T-cell (primary cell): Measurements from ENCODE around the gene LRRTM4. TPM values are rescaled to one million over a fixed set of nuclear protein-coding genes. Genes with fewer than 3 reads are reported as not detected.

Experiments
- ATAC-seq, 4 experiments: fragments of 200-7000 bp in 3 of 4; fragments of 150-1000 bp in 1 of 4; cut with Tn5 transposase; replicated peaks in 1 of 4; 1 replicate in 3 of 4; 2 replicates in 1 of 4; pipeline ENCODE4 v1.10.0; 2021; ENCODE audit warnings: moderate library complexity in 3 of 4, mild to moderate bottlenecking in 2 of 4, moderate number of reproducible peaks in 1 of 4
- CTCF ChIA-PET, 2 donors: fragments of 300-600 bp; sonication (Branson Sonifier 250); formaldehyde crosslinking; loops; one replicate each; lab custom pipeline; 2022; ENCODE audit warnings: antibody characterized with exemption in 2 of 2; lab: Charles Lee
- POLR2A ChIA-PET, 2 donors: fragments of 300-600 bp; sonication (Branson Sonifier 250); formaldehyde crosslinking; loops; one replicate each; lab custom pipeline; 2022; ENCODE audit warnings: antibody characterized with exemption in 2 of 2; lab: Charles Lee
- DNase-seq, 35 experiments: peaks; one replicate each; pipeline versions ENCODE4 v3.0.0 to v3.0.0-alpha.2; 2013 to 2023
- H3K27ac ChIP-seq: one replicate; pipeline ENCODE4 v1.5.1; 2013; ENCODE audit warnings: low read length
- H3K27me3 ChIP-seq, 2 experiments: replicated peaks in 1 of 2; 1 replicate in 1 of 2; 2 replicates in 1 of 2; pipeline versions ENCODE4 v1.6.1 to v1.7.0; 2013; ENCODE audit warnings: low read length in 1 of 2, mixed read lengths in 1 of 2; ENCODE audit not compliant: control insufficient read depth in 2 of 2, insufficient read depth in 2 of 2; ENCODE audit errors: extremely low read depth in 1 of 2
- H3K36me3 ChIP-seq, 2 donors: 1 replicate in 1 of 2; 2 replicates in 1 of 2; pipeline versions ENCODE4 v1.6.1 to v1.7.0; 2013; ENCODE audit warnings: low read length in 1 of 2; ENCODE audit not compliant: control insufficient read depth in 2 of 2, insufficient read depth in 1 of 2; ENCODE audit errors: extremely low read depth in 1 of 2
- H3K4me1 ChIP-seq, 2 experiments: 1 replicate in 1 of 2; 2 replicates in 1 of 2; pipeline versions ENCODE4 v1.6.1 to v1.7.0; 2013; ENCODE audit warnings: low read length in 2 of 2, mixed read lengths in 1 of 2; ENCODE audit not compliant: insufficient read depth in 2 of 2, control insufficient read depth in 1 of 2; ENCODE audit errors: extremely low read depth in 1 of 2
- H3K4me3 ChIP-seq, 2 donors: 1 replicate in 1 of 2; 2 replicates in 1 of 2; pipeline versions ENCODE4 v1.5.1 to v1.7.0; 2013; ENCODE audit warnings: mild to moderate bottlenecking in 2 of 2, low read length in 1 of 2, moderate library complexity in 1 of 2; ENCODE audit not compliant: control insufficient read depth in 1 of 2; ENCODE audit errors: extremely low read depth in 1 of 2
- H3K9me3 ChIP-seq: 2 replicates; pipeline ENCODE4 v1.7.0; 2013
- H3K27ac Mint-ChIP-seq, 2 donors: one replicate each; pipeline ENCODE4 v1.8.0; 2020 to 2021; ENCODE audit warnings: mild to moderate bottlenecking in 2 of 2, mixed read lengths in 2 of 2
- H3K27me3 Mint-ChIP-seq, 2 donors: one replicate each; pipeline ENCODE4 v1.8.0; 2021 to 2022; ENCODE audit warnings: mixed read lengths in 2 of 2
- H3K36me3 Mint-ChIP-seq: one replicate; pipeline ENCODE4 v1.8.0; 2021; ENCODE audit warnings: mixed read lengths
- H3K4me1 Mint-ChIP-seq, 3 donors: one replicate each; pipeline ENCODE4 v1.8.0; 2020 to 2022; ENCODE audit warnings: mixed read lengths in 3 of 3, mild to moderate bottlenecking in 1 of 3
- H3K4me3 Mint-ChIP-seq, 3 donors: one replicate each; pipeline ENCODE4 v1.8.0; 2020 to 2022; ENCODE audit warnings: mild to moderate bottlenecking in 3 of 3, mixed read lengths in 3 of 3, moderate library complexity in 3 of 3
- H3K9me3 Mint-ChIP-seq, 3 donors: one replicate each; pipeline ENCODE4 v1.8.0; 2020 to 2022; ENCODE audit warnings: mixed read lengths in 3 of 3
- WGBS: methylation state at CpG from one replicate; pipeline ENCODE4 v1.1.5; 2013; ENCODE audit warnings: missing lambda C conversion rate; ENCODE audit not compliant: insufficient coverage; 5-methylcytosine and 5-hydroxymethylcytosine counted together
- total RNA-seq, 35 experiments: library from RNA in 6 of 35; stranded (reverse) in 6 of 35; fragments of 120-200 nt in 1 of 35; gene quantifications; one replicate each; pipeline versions ENCODE4 v1.2.1 to v1.2.4 and lab custom pipeline; 2013 to 2026

The LRRTM4 gene
- total RNA-seq, 5 donors from 2014 or later (not counting 1 experiment from before 2014, with no cell fraction given): not detected

- H3K4me1 ChIP-seq: no peaks in the 10 kb centered on the region
- no peaks in the 10 kb centered on the region for H3K27me3 ChIP-seq
- H3K36me3 ChIP-seq: no peaks in the 10 kb centered on the region
- ATAC-seq (no peak), DNase-seq (no peak)
- H3K27ac ChIP-seq: no peak overlapping the region
- ChIA-PET POLR2A (no interaction called here), CTCF (interaction anchor here in 1 of 2 donors (0.5 kb wide), 1 partner anchor 28 kb away, joined by 3 read pairs; no protein-coding TSS in a partner anchor)
- Mint-ChIP-seq H3K9me3 (peaks cover 9 to 19% (median 10%) of the 10 kb centered on the region in 3 donors), H3K27ac (no peak overlapping the region), H3K4me3 (no peak overlapping the region), H3K4me1 (no peaks in the 10 kb centered on the region), H3K27me3 (no peaks in the 10 kb centered on the region), H3K36me3 (no peaks in the 10 kb centered on the region)
- no peak overlapping the region for H3K4me3 ChIP-seq
- WGBS: no CpG with 5 or more reads among the region's 3 CpGs
- no peaks in the 10 kb centered on the region for H3K9me3 ChIP-seq
Observed at GRCh38 chr2:77210725-77211124, 311.5 kb downstream of the LRRTM4 start.

- H3K9me3 Mint-ChIP-seq: peaks cover 15 to 20% (median 20%) of the 10 kb centered on the region in 3 donors
- ChIA-PET POLR2A (no interaction called here), CTCF (no interaction called here)
- no peak overlapping the region for H3K27ac ChIP-seq
- H3K4me1 Mint-ChIP-seq: no peaks in the 10 kb centered on the region
- H3K9me3 ChIP-seq: no peaks in the 10 kb centered on the region
- DNase-seq: no peak
- H3K4me3 ChIP-seq: no peak overlapping the region
- H3K27me3 Mint-ChIP-seq: no peaks in the 10 kb centered on the region
- H3K27me3 ChIP-seq: no peaks in the 10 kb centered on the region
- H3K27ac Mint-ChIP-seq: no peak overlapping the region
- H3K36me3 Mint-ChIP-seq: no peaks in the 10 kb centered on the region
- no peaks in the 10 kb centered on the region for H3K36me3 ChIP-seq
- no peak for ATAC-seq
- H3K4me1 ChIP-seq: no peaks in the 10 kb centered on the region
- WGBS: no CpG with 5 or more reads among the region's 1 CpG
- no peak overlapping the region for H3K4me3 Mint-ChIP-seq
Observed at GRCh38 chr2:77207331-77207730, 314.8 kb downstream of the LRRTM4 start.

DNA sequence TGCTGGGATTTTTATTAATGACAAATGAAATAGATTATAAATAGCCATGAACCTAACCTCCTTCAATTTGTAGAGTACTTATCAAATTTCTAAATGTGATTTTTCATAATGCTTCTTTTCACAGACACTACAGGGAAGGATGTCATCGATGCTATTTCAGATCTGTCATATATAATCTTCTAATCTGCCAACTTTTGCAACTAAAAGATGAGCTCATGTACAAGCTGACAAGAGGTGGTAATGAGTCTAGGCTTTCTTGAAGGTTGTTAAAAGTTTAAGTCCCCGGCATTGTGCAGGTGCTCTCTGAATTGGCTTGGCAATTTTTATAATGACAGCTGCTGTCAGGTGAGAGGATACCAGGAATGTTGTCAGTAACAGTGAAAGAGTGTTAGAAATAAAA lies 320.4 kb downstream of the LRRTM4 start:
- DNase-seq (no peak), ATAC-seq (no peak)
- no peaks in the 10 kb centered on the region for H3K27me3 ChIP-seq
- ChIA-PET POLR2A (no interaction called here), CTCF (no interaction called here)
- H3K9me3 ChIP-seq: no peaks in the 10 kb centered on the region
- no peak overlapping the region for H3K4me3 ChIP-seq
- Mint-ChIP-seq H3K9me3 (peaks cover 8 to 18% (median 17%) of the 10 kb centered on the region in 3 donors), H3K4me1 (no peaks in the 10 kb centered on the region), H3K27ac (no peak overlapping the region), H3K27me3 (no peaks in the 10 kb centered on the region), H3K4me3 (no peak overlapping the region), H3K36me3 (no peaks in the 10 kb centered on the region)
- H3K4me1 ChIP-seq: no peaks in the 10 kb centered on the region
- no peak overlapping the region for H3K27ac ChIP-seq
- 67% methylated on average over 1 of the region's 2 CpGs for WGBS
- H3K36me3 ChIP-seq: no peaks in the 10 kb centered on the region

DNA sequence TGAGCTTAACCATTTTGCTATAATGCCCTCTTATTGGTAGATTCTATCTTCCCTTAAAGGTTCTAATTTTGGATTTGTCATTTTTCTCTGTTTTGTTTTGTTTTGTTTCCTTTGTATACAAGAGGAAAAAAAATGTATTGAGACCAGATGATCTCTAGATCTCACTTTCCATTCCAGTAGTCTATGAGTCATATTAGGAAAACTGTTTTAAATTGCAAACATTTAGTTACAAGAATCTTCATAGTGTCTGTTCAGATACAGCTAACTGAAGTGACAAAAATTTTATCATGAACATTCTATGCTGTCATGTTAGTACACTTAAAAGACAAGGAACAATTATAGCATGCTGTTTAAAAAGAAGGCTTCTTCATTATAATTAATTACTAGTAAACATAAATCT lies 322.8 kb downstream of the LRRTM4 start:
- Histone ChIP-seq H3K9me3 (no peaks in the 10 kb centered on the region), H3K4me1 (no peaks in the 10 kb centered on the region), H3K27ac (no peak overlapping the region), H3K36me3 (no peaks in the 10 kb centered on the region), H3K4me3 (no peak overlapping the region), H3K27me3 (no peaks in the 10 kb centered on the region)
- Mint-ChIP-seq H3K27ac (no peak overlapping the region), H3K27me3 (no peaks in the 10 kb centered on the region), H3K4me1 (no peaks in the 10 kb centered on the region), H3K4me3 (no peak overlapping the region), H3K9me3 (peaks cover 7 to 10% (median 10%) of the 10 kb centered on the region in 3 donors), H3K36me3 (no peaks in the 10 kb centered on the region)
- ChIA-PET POLR2A (no interaction called here), CTCF (no interaction called here)
- ATAC-seq (no peak), DNase-seq (no peak)

GRCh38 chr2:77193858-77194448 lies 328.2 kb downstream of the LRRTM4 start:
- CTCF ChIA-PET: no interaction called here
- WGBS: no CpG with 5 or more reads among the region's 4 CpGs

DNA sequence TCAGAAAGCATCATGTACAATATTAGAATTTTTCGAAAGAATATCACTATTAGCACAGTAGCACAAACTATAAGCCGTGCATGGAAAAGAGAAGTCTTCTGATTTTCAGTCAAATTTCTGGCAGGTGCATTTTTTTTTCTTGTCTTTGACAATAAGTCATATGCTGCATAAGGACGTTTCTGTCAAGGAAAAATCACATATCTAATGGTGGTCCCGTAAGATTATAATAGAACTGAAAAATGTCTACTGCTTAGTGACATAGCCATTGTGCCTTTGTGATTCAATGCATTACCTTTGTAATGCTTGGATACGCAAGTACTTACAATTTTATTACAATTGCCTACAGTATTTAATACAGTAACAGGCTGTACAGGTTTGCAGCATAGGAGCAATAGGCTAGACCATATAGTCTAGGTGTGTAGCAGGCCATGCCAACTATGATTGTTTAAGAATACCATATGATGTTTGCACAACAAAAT lies 329.3 kb downstream of the LRRTM4 start:
- Histone ChIP-seq H3K27ac (no peak overlapping the region), H3K9me3 (peaks cover 2% of the 10 kb centered on the region), H3K4me1 (no peaks in the 10 kb centered on the region), H3K27me3 (no peaks in the 10 kb centered on the region), H3K36me3 (no peaks in the 10 kb centered on the region), H3K4me3 (no peak overlapping the region)
- CTCF ChIA-PET: no interaction called here
- Mint-ChIP-seq H3K27me3 (no peaks in the 10 kb centered on the region), H3K36me3 (no peaks in the 10 kb centered on the region), H3K4me3 (no peak overlapping the region), H3K9me3 (peaks cover 6 to 25% (median 13%) of the 10 kb centered on the region in 3 donors), H3K4me1 (no peaks in the 10 kb centered on the region), H3K27ac (no peak overlapping the region)
- no peak for ATAC-seq
- 80% methylated on average over 2 of the region's 5 CpGs for WGBS
- DNase-seq: no peak
- POLR2A ChIA-PET: no interaction called here

More at GRCh38 chr2:77193858-77194448, 328.2 kb downstream of the LRRTM4 start:
- Histone ChIP-seq H3K4me1 (no peaks in the 10 kb centered on the region), H3K4me3 (no peak overlapping the region), H3K9me3 (no peaks in the 10 kb centered on the region), H3K27me3 (no peaks in the 10 kb centered on the region), H3K36me3 (no peaks in the 10 kb centered on the region), H3K27ac (no peak overlapping the region)
- ATAC-seq: no peak
- peaks cover 4 to 15% (median 7%) of the 10 kb centered on the region in 3 donors for H3K9me3 Mint-ChIP-seq
- no peak overlapping the region for H3K4me3 Mint-ChIP-seq
- POLR2A ChIA-PET: no interaction called here
- no peak overlapping the region for H3K27ac Mint-ChIP-seq
- H3K27me3 Mint-ChIP-seq: no peaks in the 10 kb centered on the region
- no peaks in the 10 kb centered on the region for H3K36me3 Mint-ChIP-seq
- H3K4me1 Mint-ChIP-seq: no peaks in the 10 kb centered on the region
- no peak for DNase-seq
